ENCODE measurements around the gene USP24.
"Not testable (repeated sequence)": the region's sequence is repeated elsewhere in the genome, so short reads cannot be mapped to it uniquely, and the experiment has no call there.

The USP24 gene

GRCh38 chr1:55037733-55038551, 177.2 kb downstream of the USP24 start:
- no peak for DNase-seq
- Histone ChIP-seq H3K27me3 (replicated peaks) (peaks cover 68% of the 10 kb centered on the region), H3K36me3 (replicated peaks) (no peaks in the 10 kb centered on the region), H3K27ac (no peak overlapping the region), H3K4me3 (ENCODE audit: low read depth, low read length) (no peak overlapping the region)
- no peak for TF ChIP-seq CTCF (IDR thresholded peaks at IDR 0.05; ENCODE audit: low read depth, low read length, missing control alignments)
- in situ Hi-C loops (cut with HindIII; ENCODE audit: low pct_ligation_motif_present, low sequenced_read_pairs): no loop called here

- Histone ChIP-seq H3K4me3 (ENCODE audit: low read depth, low read length) (no peak overlapping the region), H3K36me3 (replicated peaks) (no peaks in the 10 kb centered on the region), H3K27me3 (replicated peaks) (peaks cover 54% of the 10 kb centered on the region), H3K27ac (no peak overlapping the region)
- DNase-seq: no peak
- peak; percentile 15 for TF ChIP-seq CTCF (IDR thresholded peaks at IDR 0.05; ENCODE audit: low read depth, low read length, missing control alignments)
- in situ Hi-C loops (cut with HindIII; ENCODE audit: low pct_ligation_motif_present, low sequenced_read_pairs): no loop called here
These were observed 179.3 kb downstream of the USP24 start for GRCh38 chr1:55035904-55036303.

- no peak overlapping the region for H3K27ac ChIP-seq
- no peak overlapping the region for H3K4me3 ChIP-seq (ENCODE audit: low read depth, low read length)
- no peak for TF ChIP-seq CTCF (IDR thresholded peaks at IDR 0.05; ENCODE audit: low read depth, low read length, missing control alignments)
- in situ Hi-C loops (cut with HindIII; ENCODE audit: low pct_ligation_motif_present, low sequenced_read_pairs): no loop called here
- DNase-seq: no peak
- peaks cover 41% of the 10 kb centered on the region for H3K27me3 ChIP-seq (replicated peaks)
- no peaks in the 10 kb centered on the region for H3K36me3 ChIP-seq (replicated peaks)
These were observed 180.6 kb downstream of the USP24 start for GRCh38 chr1:55034476-55035133.

- H3K27ac ChIP-seq: no peak overlapping the region
- in situ Hi-C loops (cut with HindIII; ENCODE audit: low pct_ligation_motif_present, low sequenced_read_pairs): no loop called here
- DNase-seq: no peak
- H3K36me3 ChIP-seq (replicated peaks): no peaks in the 10 kb centered on the region
- no peak overlapping the region for H3K4me3 ChIP-seq (ENCODE audit: low read depth, low read length)
- no peak for TF ChIP-seq CTCF (IDR thresholded peaks at IDR 0.05; ENCODE audit: low read depth, low read length, missing control alignments)
- H3K27me3 ChIP-seq (replicated peaks): peaks cover 29% of the 10 kb centered on the region
These were observed 181.9 kb downstream of the USP24 start for GRCh38 chr1:55033265-55033614.

- H3K4me3 ChIP-seq (ENCODE audit: low read depth, low read length); H3K36me3 ChIP-seq (replicated peaks); in situ Hi-C loops (cut with HindIII; ENCODE audit: low pct_ligation_motif_present, low sequenced_read_pairs); H3K27ac ChIP-seq; DNase-seq; H3K27me3 ChIP-seq (replicated peaks): not testable (repeated sequence)
These were observed 184.1 kb downstream of the USP24 start for GRCh38 chr1:55031098-55031497.

GRCh38 chr1:55026682-55027081, 188.5 kb downstream of the USP24 start:
- in situ Hi-C loops (cut with HindIII; ENCODE audit: low pct_ligation_motif_present, low sequenced_read_pairs); H3K36me3 ChIP-seq (replicated peaks); DNase-seq; H3K27ac ChIP-seq; H3K4me3 ChIP-seq (ENCODE audit: low read depth, low read length); H3K27me3 ChIP-seq (replicated peaks): not testable (repeated sequence)

GRCh38 chr1:55024163-55024562, 191.0 kb downstream of the USP24 start:
- H3K27ac ChIP-seq; in situ Hi-C loops (cut with HindIII; ENCODE audit: low pct_ligation_motif_present, low sequenced_read_pairs); H3K4me3 ChIP-seq (ENCODE audit: low read depth, low read length); H3K27me3 ChIP-seq (replicated peaks); DNase-seq; H3K36me3 ChIP-seq (replicated peaks): not testable (repeated sequence)

Measured in brain microvascular endothelial cell (primary cell).